Kidney glomerular epithelial cell (primary cell): ENCODE data around the gene COCH.

ENCODE experiments used
- DNase-seq: peaks from one replicate; lab custom pipeline; 2025; lab: John Stamatoyannopoulos, UW

Gene COCH

GRCh38 chr14:30874120-30874998 is at the start of gene COCH:
TSS of gene COCH (plus strand) at chr14:30874559. CDS start at chr14:30874939, 380 bp downstream.
- DNase-seq = no peak

GRCh38 chr14:30826070-30826469 is 48.3 kb upstream of the COCH start:
- DNase-seq = no peak

- no peak for DNase-seq
Observed at GRCh38 chr14:30829853-30830252, 44.5 kb upstream of the COCH start.

- no peak for DNase-seq
Observed at GRCh38 chr14:30834353-30834752, 40.0 kb upstream of the COCH start.

- no peak for DNase-seq
Observed at GRCh38 chr14:30838351-30838750, 36.0 kb upstream of the COCH start.

GRCh38 chr14:30840086-30840779 is 34.1 kb upstream of the COCH start:
- DNase-seq = no peak

GRCh38 chr14:30842431-30842830 is 31.9 kb upstream of the COCH start:
- DNase-seq = no peak

GRCh38 chr14:30848449-30849240 is 25.7 kb upstream of the COCH start:
- no peak for DNase-seq

GRCh38 chr14:30849354-30849753 is 25.0 kb upstream of the COCH start:
- DNase-seq = no peak

- no peak for DNase-seq
Observed at GRCh38 chr14:30849983-30850382, 24.4 kb upstream of the COCH start.

GRCh38 chr14:30853946-30854345 is 20.4 kb upstream of the COCH start:
- no peak for DNase-seq

- no peak for DNase-seq
Observed at GRCh38 chr14:30854492-30854891, 19.9 kb upstream of the COCH start.

- no peak for DNase-seq
Observed at GRCh38 chr14:30855345-30856037, 18.9 kb upstream of the COCH start.

GRCh38 chr14:30861200-30861599 is 13.2 kb upstream of the COCH start:
- DNase-seq = no peak

- no peak for DNase-seq
Observed at GRCh38 chr14:30864934-30865333, 9.4 kb upstream of the COCH start.

GRCh38 chr14:30868736-30869135 is 5.6 kb upstream of the COCH start:
- no peak for DNase-seq

GRCh38 chr14:30869551-30870155 is 4.7 kb upstream of the COCH start:
- no peak for DNase-seq

- DNase-seq = no peak
Observed at GRCh38 chr14:30872602-30873001, 1.8 kb upstream of the COCH start.

GRCh38 chr14:30873308-30874119 is 845 bp upstream of the COCH start:
- no peak for DNase-seq

GRCh38 chr14:30874999-30875787 is 834 bp downstream of the COCH start:
- DNase-seq = no peak
